ENCODE data around the gene RANBP17.
"Not testable (repeated sequence)": the region's sequence is repeated elsewhere in the genome, so short reads cannot be mapped to it uniquely, and the experiment has no call there.

RANBP17 gene

DNA sequence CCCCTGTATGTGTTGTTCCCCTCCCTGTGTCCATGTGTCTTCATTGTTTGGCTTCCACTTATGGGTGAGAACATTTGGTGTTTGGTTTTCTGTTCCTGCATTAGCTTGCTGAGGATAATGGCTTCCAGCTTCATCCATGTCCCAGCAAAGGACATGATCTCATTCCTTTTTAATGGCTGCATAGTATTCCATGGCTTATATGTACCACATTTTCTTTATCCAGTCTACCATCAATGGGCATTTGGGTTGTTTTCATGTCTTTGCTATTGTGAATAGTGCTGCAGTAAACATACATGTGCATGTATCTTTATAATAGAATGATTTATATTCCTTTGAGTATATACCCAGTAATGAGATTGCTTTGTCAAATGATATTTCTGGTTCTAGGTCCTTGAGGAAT lies 8.6 kb downstream of the RANBP17 start:
- not testable (repeated sequence) for DNase-seq

GRCh38 chr5:170874017-170874416 lies 12.2 kb downstream of the RANBP17 start:
- no peak for DNase-seq

- DNase-seq: no peak
Observed at GRCh38 chr5:170875811-170876210, 14.0 kb downstream of the RANBP17 start.

DNA sequence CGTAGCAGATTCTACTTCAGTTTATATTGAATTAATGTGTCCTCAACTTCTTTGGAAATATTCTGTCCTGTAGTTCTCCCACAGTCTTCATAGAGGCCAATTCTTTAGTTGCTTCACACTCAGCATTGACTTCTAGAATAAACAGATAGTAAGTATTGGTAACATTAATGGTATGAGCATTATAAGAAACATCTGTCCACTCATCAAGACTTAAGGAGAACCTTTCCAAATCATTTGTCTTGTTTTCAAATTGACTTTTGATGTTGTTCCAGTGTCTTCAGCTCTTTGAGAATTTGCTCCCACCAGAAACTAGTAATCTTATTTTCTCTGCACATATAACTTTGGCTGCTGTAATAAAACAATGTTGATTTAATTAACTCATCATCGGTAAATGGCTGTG lies 18.3 kb downstream of the RANBP17 start:
- DNase-seq: peak; percentile 21

- no peak for DNase-seq
Observed at GRCh38 chr5:170882345-170882744, 20.5 kb downstream of the RANBP17 start.

DNA sequence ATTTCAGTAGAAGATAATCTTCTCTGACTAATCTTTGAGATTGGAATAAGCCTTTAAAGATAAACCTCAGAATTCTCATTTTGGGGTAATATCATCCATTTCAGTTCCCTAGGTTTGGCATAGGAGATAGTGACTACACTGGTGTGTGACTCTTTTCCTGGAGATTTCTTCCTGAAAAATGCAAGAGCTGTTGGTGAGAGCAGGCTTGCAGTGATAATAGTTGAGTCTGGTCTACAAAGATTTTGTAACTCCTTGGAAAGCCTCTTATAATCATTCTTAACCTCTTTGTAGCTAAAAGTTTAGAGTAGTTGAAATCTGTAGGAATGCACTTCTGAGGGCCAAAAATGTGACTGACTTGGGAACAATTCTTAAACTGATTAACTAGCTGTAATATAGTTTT lies 23.4 kb downstream of the RANBP17 start:
- peak; percentile 21 for DNase-seq

GRCh38 chr5:170885809-170886208 lies 24.0 kb downstream of the RANBP17 start:
- DNase-seq: peak; percentile 15

DNA sequence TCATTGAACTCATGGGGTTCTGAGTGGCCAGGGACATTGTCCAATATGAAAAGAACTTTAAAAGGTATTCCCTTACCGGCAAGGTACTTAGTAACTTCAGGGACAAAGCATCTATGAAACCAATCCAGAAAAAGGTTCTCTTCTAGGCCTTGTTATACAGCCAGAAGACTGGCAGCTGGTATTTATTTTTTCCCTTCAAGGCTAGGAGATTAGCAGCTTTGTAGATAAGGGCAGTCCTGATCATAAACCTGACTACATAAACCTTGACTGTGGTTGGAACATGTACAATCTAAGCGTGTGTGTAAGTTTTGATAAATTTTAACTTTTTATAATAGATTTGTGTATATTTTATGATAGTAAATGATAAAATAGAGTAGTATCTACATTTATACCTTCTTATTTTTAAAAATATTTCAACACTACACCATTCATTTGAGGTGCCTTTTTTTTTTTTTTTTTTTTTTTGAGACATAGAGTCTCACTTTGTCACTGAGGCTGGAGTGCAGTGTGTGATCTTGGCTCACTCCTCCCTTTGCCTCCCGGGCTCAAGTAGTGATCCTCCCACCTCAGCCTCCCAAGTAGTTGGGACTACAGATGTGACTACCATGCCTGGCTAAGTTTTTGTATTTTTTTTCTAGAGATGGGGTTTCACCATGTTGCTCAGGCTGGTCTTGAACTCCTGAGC lies 24.5 kb downstream of the RANBP17 start:
- DNase-seq: no peak

DNA sequence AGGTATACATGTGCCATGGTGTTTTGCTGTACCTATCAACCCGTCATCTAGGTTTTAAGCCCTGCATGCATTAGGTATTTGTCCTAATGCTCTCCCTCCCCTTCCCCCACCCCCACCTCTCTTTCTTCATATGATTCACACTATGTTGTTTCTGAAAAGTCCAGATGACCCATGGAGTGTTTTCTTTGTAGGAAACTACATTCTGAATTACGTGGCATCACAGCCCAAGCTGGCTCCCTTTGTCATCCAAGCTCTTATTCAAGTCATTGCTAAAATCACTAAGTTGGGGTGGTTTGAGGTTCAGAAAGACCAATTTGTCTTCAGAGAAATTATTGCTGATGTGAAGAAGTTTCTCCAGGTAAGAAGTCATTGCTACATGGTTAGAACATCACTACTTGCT lies 30.4 kb downstream of the RANBP17 start:
- DNase-seq: peak; percentile 16

GRCh38 chr5:170894665-170895064 lies 32.8 kb downstream of the RANBP17 start:
- no peak for DNase-seq

DNA sequence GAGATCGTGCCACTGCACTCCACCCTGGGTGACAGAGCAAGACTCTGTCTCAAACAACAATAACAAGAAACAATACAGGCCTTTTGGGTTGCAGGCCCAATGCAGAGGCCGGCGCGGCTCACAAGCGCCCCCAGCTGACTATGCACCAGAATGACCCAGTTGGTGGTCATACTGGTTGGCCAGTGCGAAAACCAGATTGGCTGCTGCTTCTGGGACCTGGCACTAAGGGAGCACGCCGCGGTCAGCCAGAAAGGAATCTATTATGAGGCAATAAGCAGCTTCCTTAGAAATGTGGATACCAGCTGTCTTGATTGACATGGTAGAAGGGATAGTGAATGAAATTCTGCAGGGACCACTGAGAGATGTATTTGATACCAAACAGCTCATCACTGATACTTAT lies 35.0 kb downstream of the RANBP17 start:
- DNase-seq: peak; percentile 59

DNA sequence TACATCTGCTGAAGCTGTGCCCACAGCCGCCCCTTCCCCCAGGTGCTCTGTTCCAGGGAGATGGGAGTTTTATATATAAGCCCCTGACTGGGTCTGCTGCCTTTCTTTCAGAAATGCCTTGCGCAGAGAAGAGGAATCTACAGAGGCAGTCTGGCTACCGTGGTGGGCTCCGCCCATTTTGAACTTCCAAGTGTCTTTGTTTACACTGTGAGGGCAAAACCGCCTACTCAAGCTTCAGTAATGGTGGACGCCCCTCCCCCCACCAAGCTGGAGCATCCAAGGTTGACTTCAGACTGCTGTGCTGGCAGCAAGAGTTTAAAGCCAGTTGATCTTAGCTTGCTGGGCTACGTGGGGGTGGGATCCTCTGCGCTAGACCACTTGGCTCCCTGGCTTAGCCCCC lies 41.3 kb downstream of the RANBP17 start:
- DNase-seq: no peak

GRCh38 chr5:170907758-170908157 lies 45.9 kb downstream of the RANBP17 start:
- DNase-seq: peak; percentile 87

- DNase-seq: no peak
Observed at GRCh38 chr5:170913573-170913972, 51.8 kb downstream of the RANBP17 start.

DNA sequence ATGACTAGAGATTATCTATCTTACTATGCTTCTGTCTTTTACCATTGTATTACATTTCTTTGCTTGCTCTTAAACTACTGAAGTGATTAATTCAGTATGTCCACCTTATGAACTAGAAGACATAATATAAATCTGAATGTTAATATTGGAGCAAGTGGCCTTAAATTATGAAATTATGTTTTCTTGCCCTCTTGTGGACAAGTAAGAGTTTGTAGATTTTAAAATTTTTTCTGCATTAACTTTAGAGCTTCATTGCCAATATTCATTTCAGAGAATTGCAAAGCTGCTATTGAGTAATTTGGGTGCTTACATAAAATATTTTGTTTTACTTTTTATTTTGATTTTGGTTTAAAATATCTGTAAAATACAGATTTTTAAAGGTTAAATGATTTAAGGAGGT lies 55.3 kb downstream of the RANBP17 start:
- peak; percentile 11 for DNase-seq

- peak; percentile 7 for DNase-seq
Observed at GRCh38 chr5:170920196-170920595, 58.4 kb downstream of the RANBP17 start.

DNA sequence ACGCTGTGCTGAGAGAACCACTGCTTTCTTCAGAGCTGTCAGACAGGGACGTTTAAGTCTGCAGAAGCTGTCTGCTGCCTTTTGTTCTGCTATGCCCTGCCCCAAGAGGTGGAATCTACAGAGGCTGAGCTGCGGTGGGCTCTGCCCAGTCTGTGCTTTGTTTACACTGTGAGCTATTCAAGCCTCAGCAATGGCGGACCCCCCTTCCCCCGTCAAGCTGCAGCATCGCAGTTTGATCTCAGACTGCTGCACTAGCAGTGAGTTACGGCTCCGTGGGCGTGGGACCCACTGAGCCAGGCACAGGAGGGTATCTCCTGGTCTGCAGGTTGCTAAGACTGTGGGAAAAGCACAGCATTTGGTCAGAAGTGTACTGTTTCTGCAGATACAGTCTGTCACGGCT lies 60.5 kb downstream of the RANBP17 start:
- DNase-seq: not testable (repeated sequence)

DNA sequence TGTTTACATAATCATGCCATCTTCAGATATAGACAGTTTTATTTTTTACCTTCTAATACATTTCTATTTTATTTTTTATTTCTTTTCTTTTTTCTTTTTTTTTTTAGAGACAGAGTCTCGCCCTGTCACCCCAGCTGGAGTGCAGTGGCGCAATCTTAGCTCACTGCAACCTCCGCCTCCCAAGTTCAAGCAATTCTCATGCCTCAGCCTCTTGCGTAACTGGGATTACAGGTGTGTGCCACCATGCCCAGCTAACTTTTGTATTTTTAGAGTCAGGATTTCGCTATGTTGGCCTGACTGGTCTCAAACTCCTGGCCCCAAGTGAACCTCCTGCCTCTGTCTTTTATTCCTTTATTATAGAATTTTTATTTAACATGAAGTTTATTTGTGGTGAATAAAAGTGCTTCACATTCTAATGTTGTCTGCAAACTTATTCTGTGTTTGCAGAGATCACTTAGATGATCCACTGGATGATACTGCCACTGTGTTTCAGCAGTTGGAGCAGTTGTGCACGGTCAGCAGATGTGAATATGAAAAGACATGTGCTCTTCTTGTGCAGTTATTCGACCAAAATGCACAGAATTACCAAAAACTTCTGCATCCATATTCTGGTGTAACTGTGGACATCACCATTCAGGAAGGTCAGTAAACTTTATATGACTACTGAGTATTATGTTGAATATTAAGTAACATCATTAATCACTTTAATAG lies 62.2 kb downstream of the RANBP17 start:
- no peak for DNase-seq

DNA sequence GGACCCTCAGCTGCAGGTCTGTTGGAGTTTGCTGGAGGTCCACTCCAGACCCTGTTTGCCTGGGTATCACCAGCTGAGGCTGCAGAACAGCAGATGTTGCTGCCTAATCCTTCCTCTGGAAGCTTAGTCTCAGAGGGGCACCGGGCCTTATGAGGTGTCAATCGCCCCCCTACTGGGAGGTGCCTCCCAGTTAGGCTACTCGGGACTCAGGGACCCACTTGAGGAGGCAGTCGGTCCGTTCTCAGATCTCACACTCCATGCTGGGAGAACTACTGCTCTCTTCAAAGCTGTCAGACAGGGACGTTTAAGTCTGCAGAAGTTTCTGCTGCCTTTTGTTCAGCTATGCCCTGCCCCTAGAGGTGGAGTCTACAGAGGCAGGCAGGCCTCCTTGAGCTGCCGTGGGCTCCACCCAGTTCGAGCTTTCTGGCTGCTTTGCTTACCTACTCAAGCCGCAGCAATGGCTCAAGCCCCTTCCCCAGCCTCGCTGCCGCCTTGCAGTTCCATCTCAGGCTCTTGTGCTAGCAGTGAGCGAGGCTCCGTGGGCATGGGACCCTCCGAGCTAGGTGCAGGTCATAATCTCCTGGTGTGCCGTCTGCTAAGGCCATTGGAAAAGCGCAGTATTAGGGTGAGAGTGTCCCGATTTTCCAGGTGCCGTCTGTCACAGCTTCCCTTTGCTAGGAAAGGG lies 73.9 kb downstream of the RANBP17 start:
- DNase-seq: not testable (repeated sequence)

DNA sequence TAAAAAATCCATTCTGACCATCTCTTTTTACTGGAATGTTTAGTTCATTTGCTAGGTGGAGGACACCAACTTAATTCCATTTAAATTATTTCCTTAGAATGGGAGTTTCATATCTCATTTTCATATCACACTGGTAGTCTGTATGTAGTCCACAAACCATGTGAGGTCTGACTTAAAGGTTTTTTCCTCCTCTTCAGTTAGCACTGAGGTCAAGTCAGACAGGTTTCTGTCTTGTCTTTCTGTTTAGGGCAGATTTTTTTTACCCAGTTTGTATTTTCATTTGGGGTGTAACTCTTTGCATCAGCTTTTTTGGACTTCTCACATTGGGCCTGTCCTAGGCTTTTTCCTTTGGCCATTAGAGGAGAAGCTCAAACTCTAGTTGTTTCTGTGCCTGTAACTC lies 75.3 kb downstream of the RANBP17 start:
- DNase-seq: no peak

DNA sequence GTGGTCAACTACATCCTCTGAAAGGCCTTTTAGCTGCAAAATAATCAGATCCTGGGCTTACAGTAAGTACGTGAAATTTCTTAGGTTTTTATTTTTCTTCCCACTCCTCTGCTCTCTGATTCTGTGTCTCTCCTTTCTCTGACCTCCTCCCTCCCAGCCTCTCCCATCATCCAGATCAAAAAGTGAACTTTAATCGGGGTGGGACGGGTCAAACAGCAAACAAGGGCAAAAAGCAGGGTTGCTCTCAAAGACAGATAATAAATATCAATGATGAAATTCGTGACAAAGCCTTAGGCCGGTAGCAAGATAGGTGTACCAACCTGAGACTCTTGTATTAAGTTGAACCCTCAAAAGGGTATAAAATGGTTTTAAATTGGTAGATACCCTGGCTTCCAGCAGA lies 76.1 kb downstream of the RANBP17 start:
- no peak for DNase-seq

DNA sequence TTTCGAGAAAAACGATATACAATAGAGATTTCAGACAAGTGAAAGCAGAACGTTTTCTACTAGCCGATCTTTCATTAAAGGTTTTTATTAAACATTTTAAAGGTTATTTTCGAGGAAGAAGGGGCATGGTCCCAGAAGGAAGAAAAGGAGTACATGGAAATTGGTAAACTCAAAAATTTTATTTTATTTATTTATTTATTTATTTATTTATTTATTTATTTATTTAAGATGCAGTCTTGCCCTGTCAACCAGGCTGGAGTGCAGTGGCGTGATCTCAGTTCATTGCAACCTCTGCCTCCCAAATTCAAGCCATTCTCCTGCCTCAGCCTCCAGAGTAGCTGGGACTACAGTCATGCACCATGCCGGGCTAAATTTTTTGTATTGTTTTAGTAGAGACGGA lies 77.4 kb downstream of the RANBP17 start:
- DNase-seq: no peak

DNA sequence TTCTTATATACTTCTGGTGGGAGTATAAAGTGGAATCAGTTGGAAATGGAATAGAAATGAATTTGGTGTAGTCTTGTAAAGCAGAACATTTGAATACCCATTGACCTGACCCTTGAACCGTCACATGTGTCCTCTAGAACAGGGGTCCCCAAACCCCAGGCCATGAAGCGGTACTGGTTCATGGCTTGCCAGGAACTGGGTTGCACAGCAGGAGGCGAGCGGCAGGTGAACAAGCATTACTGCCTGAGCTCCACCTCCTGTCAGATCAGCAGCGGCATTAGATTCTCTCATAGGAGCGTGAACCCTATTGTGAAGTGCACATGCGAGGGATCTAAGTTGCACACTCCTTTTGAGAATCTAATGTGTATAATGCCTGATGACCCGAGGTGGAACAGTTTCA lies 80.0 kb downstream of the RANBP17 start:
- no peak for DNase-seq

DNA sequence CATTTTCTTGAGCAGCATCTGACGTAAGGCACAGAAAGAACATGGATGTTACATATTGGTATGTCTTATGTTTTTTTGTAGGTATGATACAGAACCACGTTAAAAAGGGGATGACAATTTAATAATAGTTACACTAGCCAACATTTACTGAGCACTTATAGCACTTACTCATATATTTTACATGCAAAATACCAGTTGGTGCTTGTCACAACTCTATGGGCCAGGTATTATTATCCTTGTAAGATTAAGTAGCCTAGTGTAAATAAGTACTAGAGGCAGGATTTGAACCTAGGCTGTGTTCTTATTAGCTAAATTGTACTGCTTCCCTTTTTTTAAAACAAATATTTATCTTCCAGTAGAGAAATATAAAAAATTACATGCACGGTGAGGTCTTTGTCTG lies 83.5 kb downstream of the RANBP17 start:
- DNase-seq: no peak

Data from fibroblast of skin of scalp (primary cell).